Upper lobe of right lung (tissue), 1 donor: ENCODE measurements around the gene TBC1D13. TPM values are rescaled to one million over a fixed set of nuclear protein-coding genes. Genes with fewer than 3 reads are reported as not detected.
A peak's percentile ranks its signal among the peaks of the same experiment; 100 is the strongest.

Experiments
- ATAC-seq: fragments of 200-7000 bp; cut with Tn5 transposase; one replicate; pipeline ENCODE4 v1.9.1; 2020; ENCODE audit warnings: mild to moderate bottlenecking, moderate library complexity
- DNase-seq: peaks from one replicate; pipeline ENCODE4 v3.0.0-alpha.2; 2020
- H3K27ac ChIP-seq: fragments of 200-600 bp; one replicate; pipeline ENCODE4 v1.8.0; 2022
- H3K27me3 ChIP-seq: fragments of 200-600 bp; one replicate; pipeline ENCODE4 v1.8.0; 2022; ENCODE audit warnings: mild to moderate bottlenecking
- H3K36me3 ChIP-seq: fragments of 200-600 bp; one replicate; pipeline ENCODE4 v1.8.0; 2022
- H3K4me1 ChIP-seq: fragments of 200-600 bp; one replicate; pipeline ENCODE4 v1.8.0; 2022
- H3K4me3 ChIP-seq: fragments of 200-600 bp; one replicate; pipeline ENCODE4 v1.8.0; 2022; ENCODE audit warnings: mild to moderate bottlenecking
- H3K9me3 ChIP-seq: fragments of 200-600 bp; one replicate; pipeline ENCODE4 v1.8.0; 2022
- intact Hi-C: fragments of 100-400 bp; cut with DNase I; formaldehyde crosslinking; loops from one replicate; pipeline ENCODE4 v1.11.0; 2022
- total RNA-seq: library from RNA; stranded (reverse); fragmentation: NEBNext Ultra II Directional; extraction: Animal tissue kit (Norgen Biotek cat#: 25700); gene quantifications from one replicate; pipeline ENCODE4 v1.2.1, GENCODE V29; 2021
- TF ChIP-seq, protein P1 (sequence below): fragments of 200-600 bp; IDR thresholded peaks from one replicate; pipeline ENCODE4 v1.8.0; 2022; ENCODE audit warnings: antibody characterized with exemption
- donor health status: DM: no; HTN: yes; CAD: no; lungs with severe emphysema.

Gene TBC1D13
- total RNA-seq, 1 donor from 2014 or later, result 27.1 TPM

DNA sequence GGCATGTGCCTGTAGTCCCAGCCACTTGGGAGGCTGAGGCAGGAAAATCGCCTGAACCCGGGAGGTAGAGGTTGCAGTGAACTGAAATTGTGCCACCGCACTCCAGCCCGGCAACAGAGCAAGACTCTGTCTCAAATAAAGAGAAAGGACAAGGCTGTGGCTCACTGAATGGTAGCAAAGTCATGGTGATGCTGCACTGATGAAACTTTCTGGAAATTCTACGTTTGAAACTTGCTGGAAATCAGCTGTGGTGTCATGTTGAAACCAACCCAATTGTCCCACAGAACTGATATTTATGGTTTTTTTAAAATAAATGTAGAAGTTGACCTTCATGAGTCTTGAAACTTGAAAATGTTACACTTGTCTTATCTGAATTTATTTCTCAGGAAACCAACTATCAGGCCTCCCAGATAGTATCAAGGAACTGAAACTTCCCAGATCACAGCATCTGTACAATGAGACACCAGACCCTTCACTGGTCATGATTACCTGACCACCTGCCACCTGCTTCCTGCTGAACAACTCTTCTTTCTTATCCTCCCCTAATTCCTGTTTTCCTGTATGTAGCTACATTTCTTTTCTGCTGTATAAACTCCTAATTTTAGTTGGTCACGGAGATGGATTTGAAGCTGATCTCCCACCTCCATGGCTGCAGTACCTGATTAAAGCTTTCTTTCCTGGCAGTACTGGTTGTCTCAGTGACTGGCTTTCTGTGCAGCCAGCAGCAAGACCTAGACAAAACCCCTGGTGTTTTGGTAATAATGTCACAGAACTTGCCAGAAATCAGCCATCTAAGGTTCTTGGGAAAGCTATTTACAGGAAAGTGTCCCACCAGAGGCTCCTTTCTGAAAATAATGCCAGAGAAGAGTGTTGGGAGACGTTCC is 5.6 kb upstream of the TBC1D13 start:
- no peak for ATAC-seq
- Histone ChIP-seq H3K9me3 (no peaks in the 10 kb centered on the region), H3K4me3 (no peak overlapping the region), H3K27ac (no peak overlapping the region), H3K27me3 (no peaks in the 10 kb centered on the region), H3K36me3 (no peaks in the 10 kb centered on the region), H3K4me1 (no peaks in the 10 kb centered on the region)
- intact Hi-C loops, result no loop called here
- TF ChIP-seq, protein P1, sequence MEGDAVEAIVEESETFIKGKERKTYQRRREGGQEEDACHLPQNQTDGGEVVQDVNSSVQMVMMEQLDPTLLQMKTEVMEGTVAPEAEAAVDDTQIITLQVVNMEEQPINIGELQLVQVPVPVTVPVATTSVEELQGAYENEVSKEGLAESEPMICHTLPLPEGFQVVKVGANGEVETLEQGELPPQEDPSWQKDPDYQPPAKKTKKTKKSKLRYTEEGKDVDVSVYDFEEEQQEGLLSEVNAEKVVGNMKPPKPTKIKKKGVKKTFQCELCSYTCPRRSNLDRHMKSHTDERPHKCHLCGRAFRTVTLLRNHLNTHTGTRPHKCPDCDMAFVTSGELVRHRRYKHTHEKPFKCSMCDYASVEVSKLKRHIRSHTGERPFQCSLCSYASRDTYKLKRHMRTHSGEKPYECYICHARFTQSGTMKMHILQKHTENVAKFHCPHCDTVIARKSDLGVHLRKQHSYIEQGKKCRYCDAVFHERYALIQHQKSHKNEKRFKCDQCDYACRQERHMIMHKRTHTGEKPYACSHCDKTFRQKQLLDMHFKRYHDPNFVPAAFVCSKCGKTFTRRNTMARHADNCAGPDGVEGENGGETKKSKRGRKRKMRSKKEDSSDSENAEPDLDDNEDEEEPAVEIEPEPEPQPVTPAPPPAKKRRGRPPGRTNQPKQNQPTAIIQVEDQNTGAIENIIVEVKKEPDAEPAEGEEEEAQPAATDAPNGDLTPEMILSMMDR, result no peak
- DNase-seq, result no peak

DNA sequence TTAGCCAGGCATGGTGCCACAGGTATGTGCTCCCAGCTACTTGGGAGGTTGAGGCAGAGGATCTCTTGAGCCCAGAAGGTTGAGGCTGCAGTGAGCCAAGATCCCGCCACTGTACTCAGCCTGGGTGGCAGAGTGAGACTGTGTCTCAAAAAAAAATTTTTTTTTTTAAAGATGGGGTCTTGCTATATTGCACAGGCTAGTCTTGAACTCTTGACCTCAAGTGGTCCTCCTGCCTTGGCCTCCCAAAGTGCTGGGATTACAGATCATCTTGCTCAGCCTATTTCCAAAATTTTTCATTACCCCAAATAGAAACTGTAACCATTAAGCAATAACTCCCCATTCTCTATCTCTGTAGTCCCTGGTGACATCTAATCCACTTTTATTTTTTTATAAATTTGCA is 4.4 kb upstream of the TBC1D13 start:
- no peak overlapping the region for H3K4me3 ChIP-seq
- no peaks in the 10 kb centered on the region for H3K9me3 ChIP-seq
- ATAC-seq, result no peak
- no peaks in the 10 kb centered on the region for H3K36me3 ChIP-seq
- H3K27ac ChIP-seq, result no peak overlapping the region
- no peaks in the 10 kb centered on the region for H3K27me3 ChIP-seq
- no peak for DNase-seq
- peaks cover under 1% of the 10 kb centered on the region for H3K4me1 ChIP-seq
- intact Hi-C loops, result no loop called here
- TF ChIP-seq, protein P1, result no peak

DNA sequence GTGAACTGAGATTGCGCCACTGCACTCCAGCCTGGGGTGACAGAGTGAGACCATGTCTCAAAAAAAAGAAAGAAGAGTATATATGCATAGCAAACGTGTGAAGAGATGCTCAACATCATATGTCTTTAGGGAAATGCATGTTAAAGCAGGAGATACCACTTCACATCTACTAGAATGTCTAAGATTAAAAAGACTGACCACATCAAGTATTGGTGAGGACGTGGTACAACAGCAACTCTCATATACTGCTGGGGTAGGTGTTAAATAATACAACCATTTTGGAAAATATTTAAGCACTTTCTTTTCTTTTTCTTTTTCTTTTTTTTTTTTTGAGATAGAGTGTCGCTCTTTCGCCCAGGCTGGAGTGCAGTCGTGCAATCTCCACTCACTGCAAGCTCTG is 1.6 kb upstream of the TBC1D13 start:
- TF ChIP-seq, protein P1, result no peak
- peaks cover 10% of the 10 kb centered on the region for H3K4me1 ChIP-seq
- H3K4me3 ChIP-seq, result no peak overlapping the region
- no peaks in the 10 kb centered on the region for H3K27me3 ChIP-seq
- intact Hi-C loops, result no loop called here
- H3K9me3 ChIP-seq, result no peaks in the 10 kb centered on the region
- H3K36me3 ChIP-seq, result no peaks in the 10 kb centered on the region
- H3K27ac ChIP-seq, result no peak overlapping the region
- DNase-seq (no peak), ATAC-seq (no peak)

DNA sequence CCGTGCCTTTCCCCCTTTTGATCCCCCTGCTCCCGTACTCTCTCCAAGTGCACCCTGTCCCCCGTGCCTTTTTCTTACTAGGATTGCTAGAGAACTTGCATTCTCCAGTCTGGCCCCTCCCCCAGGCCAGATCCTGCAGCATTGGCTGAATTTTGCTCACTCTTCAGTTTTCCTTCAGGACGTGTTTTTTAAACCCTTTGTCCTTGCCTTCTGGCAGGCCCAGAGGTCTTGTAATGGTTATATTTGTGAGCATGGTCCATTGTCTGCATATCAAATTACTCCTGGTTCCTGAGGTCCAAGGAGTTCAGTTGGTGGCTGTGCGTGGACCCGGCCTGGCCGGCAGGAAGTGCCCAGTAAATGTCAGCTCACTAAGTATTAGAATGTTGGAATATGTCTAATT is 606 bp downstream of the TBC1D13 start:
- Histone ChIP-seq H3K4me1 (peaks cover 10% of the 10 kb centered on the region), H3K36me3 (peaks cover 22% of the 10 kb centered on the region), H3K27me3 (no peaks in the 10 kb centered on the region), H3K27ac (peak overlapping the region; percentile 84), H3K9me3 (no peaks in the 10 kb centered on the region), H3K4me3 (peak overlapping the region; percentile 85)
- no peak for DNase-seq
- intact Hi-C loops, result no loop called here
- peak; percentile 2 for ATAC-seq
- TF ChIP-seq, protein P1, result no peak

DNA sequence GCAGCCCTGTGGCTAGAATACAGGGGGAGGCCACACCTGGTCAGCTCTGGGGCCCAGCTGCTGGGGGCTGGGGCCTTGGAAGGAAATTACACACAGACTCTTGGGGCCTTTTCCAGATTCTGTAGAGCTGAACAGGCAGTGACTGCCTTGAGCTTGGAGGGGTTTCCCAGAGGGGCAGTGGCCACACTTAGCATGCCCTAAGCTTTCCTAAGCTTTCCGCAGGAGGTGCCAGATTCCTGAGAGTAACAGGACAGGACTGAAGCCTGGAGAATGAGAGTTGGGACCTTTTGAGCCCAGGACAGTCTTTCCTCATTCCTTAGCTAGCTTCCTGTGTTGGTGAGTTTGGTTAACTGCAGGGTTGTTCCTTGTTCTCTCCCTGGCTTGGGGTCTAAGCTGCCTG is 1.4 kb downstream of the TBC1D13 start:
- ATAC-seq (no peak), DNase-seq (no peak)
- Histone ChIP-seq H3K9me3 (no peaks in the 10 kb centered on the region), H3K27me3 (no peaks in the 10 kb centered on the region), H3K27ac (no peak overlapping the region), H3K4me1 (peaks cover 10% of the 10 kb centered on the region), H3K36me3 (peaks cover 30% of the 10 kb centered on the region), H3K4me3 (no peak overlapping the region)
- intact Hi-C loops, result no loop called here
- TF ChIP-seq, protein P1, result no peak
